Measurements from ENCODE around the gene TMEM63C. TPM values are rescaled to one million over a fixed set of nuclear protein-coding genes. Genes with fewer than 3 reads are reported as not detected.

TMEM63C gene
- total RNA-seq, 1 experiment from 2014 or later, result 5.4 TPM

GRCh38 chr14:77177702-77178101 lies 3.9 kb upstream of the TMEM63C start:
- Histone ChIP-seq H3K4me3 (ENCODE audit: low read length) (no peak overlapping the region), H2AFZ (ENCODE audit: low read length) (no peak overlapping the region), H3K79me2 (ENCODE audit: low read length) (0 out of 2 replicates have a peak, but pooled peaks cover under 1% of the 10 kb centered on the region), H3K9me2 (replicated peaks; ENCODE audit: low read length) (no peaks in the 10 kb centered on the region), H3K9me3 (ENCODE audit: low read length) (no peaks in the 10 kb centered on the region), H3K9ac (ENCODE audit: low read length) (no peak overlapping the region), H3K27me3 (ENCODE audit: low read length) (no peaks in the 10 kb centered on the region), H3K4me1 (ENCODE audit: insufficient read depth, low read length) (peaks cover 17% of the 10 kb centered on the region), H3K27ac (ENCODE audit: low read length) (no peak overlapping the region), H3K36me3 (ENCODE audit: low read depth, low read length) (no peaks in the 10 kb centered on the region), H3K4me2 (ENCODE audit: low read length) (no peak overlapping the region), H4K20me1 (ENCODE audit: low read length) (no peaks in the 10 kb centered on the region), H3F3A (ENCODE audit: low read length, unreplicated experiment) (no peaks in the 10 kb centered on the region)
- TF ChIP-seq EZH2phosphoT487 (IDR thresholded peaks at IDR 0.05; ENCODE audit: borderline replicate concordance, low read length) (no peak), CTCF (conservative IDR thresholded peaks at IDR 0.05; ENCODE audit: low read depth, low read length) (no peak), EZH2 (IDR thresholded peaks at IDR 0.05; ENCODE audit: low read length, unreplicated experiment) (no peak)
- BruUV-seq (replicated peaks), result no TSS peak
- DNase-seq (no peak), ATAC-seq (no peak)
- ChIA-PET CTCF (no interaction called here), POLR2A (ENCODE audit: unreplicated experiment) (no interaction called here)
- intact Hi-C loops (cut with micrococcal nuclease), result no loop called here

DNA sequence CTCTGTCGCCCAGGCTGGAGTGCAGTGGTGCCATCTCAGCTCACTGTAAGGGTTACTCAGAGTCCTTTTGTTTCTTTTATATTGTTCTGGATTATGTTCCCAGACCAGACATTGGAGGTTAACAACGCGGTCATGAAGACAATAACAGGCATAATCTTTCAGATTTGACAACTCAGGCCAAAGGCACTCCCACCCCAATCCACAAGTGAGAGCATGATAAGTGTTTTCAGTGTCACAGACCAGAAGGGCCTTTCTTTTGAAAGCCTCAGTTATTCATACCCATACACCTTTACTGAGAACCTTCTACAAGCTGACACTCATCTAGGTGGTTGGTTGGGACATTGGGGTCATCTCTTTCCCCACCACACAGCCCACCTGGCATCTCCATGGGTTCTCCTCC lies 2.9 kb upstream of the TMEM63C start:
- H3K27ac ChIP-seq (ENCODE audit: low read length), result no peak overlapping the region
- H2AFZ ChIP-seq (ENCODE audit: low read length), result no peak overlapping the region
- H3K9ac ChIP-seq (ENCODE audit: low read length), result no peak overlapping the region
- intact Hi-C loops (cut with micrococcal nuclease), result no loop called here
- H3K4me2 ChIP-seq (ENCODE audit: low read length), result no peak overlapping the region
- H3K27me3 ChIP-seq (ENCODE audit: low read length), result no peaks in the 10 kb centered on the region
- ATAC-seq, result no peak
- H3K4me3 ChIP-seq (ENCODE audit: low read length), result no peak overlapping the region
- H3K79me2 ChIP-seq (ENCODE audit: low read length), result 0 out of 2 replicates have a peak, but pooled peaks cover 3% of the 10 kb centered on the region
- H3K36me3 ChIP-seq (ENCODE audit: low read depth, low read length), result no peaks in the 10 kb centered on the region
- ChIA-PET CTCF (no interaction called here), POLR2A (ENCODE audit: unreplicated experiment) (no interaction called here)
- no peaks in the 10 kb centered on the region for H3K9me2 ChIP-seq (replicated peaks; ENCODE audit: low read length)
- DNase-seq, result no peak
- H3K9me3 ChIP-seq (ENCODE audit: low read length), result no peaks in the 10 kb centered on the region
- H4K20me1 ChIP-seq (ENCODE audit: low read length), result no peaks in the 10 kb centered on the region
- no TSS peak for BruUV-seq (replicated peaks)
- H3F3A ChIP-seq (ENCODE audit: low read length, unreplicated experiment), result no peaks in the 10 kb centered on the region
- peaks cover 17% of the 10 kb centered on the region for H3K4me1 ChIP-seq (ENCODE audit: insufficient read depth, low read length)
- TF ChIP-seq EZH2phosphoT487 (IDR thresholded peaks at IDR 0.05; ENCODE audit: borderline replicate concordance, low read length) (no peak), CTCF (conservative IDR thresholded peaks at IDR 0.05; ENCODE audit: low read depth, low read length) (no peak)

DNA sequence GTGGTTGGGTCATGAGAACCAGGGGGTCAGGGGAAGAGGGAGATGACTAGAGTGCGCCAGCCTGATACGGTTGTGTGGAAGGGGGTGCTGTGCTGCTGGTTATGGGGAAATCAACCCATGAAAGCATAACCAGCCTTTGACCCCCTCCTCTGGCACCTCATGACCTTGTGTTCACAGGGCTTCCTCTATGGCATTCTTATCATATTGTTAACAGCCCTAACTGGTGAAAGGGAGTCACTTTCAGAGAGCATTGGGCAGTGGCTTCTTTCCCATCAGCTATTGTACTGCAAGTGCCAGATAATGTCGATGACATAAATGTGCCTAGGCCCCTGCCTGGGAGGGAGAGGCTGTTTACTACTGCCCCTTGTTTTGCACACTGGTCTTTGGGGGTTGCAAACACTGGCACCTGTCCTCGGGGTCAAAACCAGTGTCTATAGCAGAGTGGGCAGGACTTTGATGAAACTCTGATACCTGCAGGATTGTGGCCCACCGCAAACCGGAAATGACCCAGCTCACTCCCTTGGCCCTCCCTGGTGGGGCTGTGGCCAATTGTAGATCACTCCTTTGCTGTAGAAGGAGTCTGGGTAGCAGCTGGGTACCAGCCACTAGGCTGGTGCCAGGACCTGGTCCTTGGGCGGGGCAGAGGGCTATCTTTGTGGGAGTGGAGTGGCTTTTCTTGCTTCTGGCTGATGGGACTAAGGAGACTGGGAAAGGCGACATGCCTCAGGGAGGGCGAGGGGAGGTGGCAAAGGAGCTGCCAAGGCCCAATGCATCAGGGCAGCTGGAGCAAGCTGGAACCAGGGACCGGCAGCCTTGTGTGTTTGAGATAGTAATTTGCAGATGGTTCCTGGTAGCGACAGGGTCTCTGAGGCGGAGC lies 634 bp upstream of the TMEM63C start:
- BruUV-seq (replicated peaks), result no TSS peak
- DNase-seq (no peak), ATAC-seq (no peak; the same call in 1 of the 2 replicates)
- H3K27ac ChIP-seq (ENCODE audit: low read length), result no peak overlapping the region
- H3K79me2 ChIP-seq (ENCODE audit: low read length), result 0 out of 2 replicates have a peak, but pooled peaks cover 3% of the 10 kb centered on the region
- H4K20me1 ChIP-seq (ENCODE audit: low read length), result no peaks in the 10 kb centered on the region
- peak overlapping the region; percentile 98 for H2AFZ ChIP-seq (ENCODE audit: low read length)
- peaks cover 24% of the 10 kb centered on the region for H3K4me1 ChIP-seq (ENCODE audit: insufficient read depth, low read length)
- H3F3A ChIP-seq (ENCODE audit: low read length, unreplicated experiment), result no peaks in the 10 kb centered on the region
- TF ChIP-seq CTCF (conservative IDR thresholded peaks at IDR 0.05; ENCODE audit: low read depth, low read length), result no peak
- TF ChIP-seq EZH2 (IDR thresholded peaks at IDR 0.05; ENCODE audit: low read length, unreplicated experiment), result no peak
- TF ChIP-seq EZH2phosphoT487 (IDR thresholded peaks at IDR 0.05; ENCODE audit: borderline replicate concordance, low read length), result no peak
- H3K4me2 ChIP-seq (ENCODE audit: low read length), result peak overlapping the region; percentile 97
- CTCF ChIA-PET, result interaction anchor here (0.8 kb wide), 1 partner anchor 133 kb away, joined by 3 read pairs; no protein-coding TSS in a partner anchor
- no peaks in the 10 kb centered on the region for H3K9me3 ChIP-seq (ENCODE audit: low read length)
- POLR2A ChIA-PET (ENCODE audit: unreplicated experiment), result interaction anchor here (0.6 kb wide), 1 partner anchor 82 kb away, joined by 3 read pairs; no protein-coding TSS in a partner anchor
- H3K4me3 ChIP-seq (ENCODE audit: low read length), result peak overlapping the region; percentile 85
- intact Hi-C loops (cut with micrococcal nuclease), result no loop called here
- H3K9me2 ChIP-seq (replicated peaks; ENCODE audit: low read length), result no peaks in the 10 kb centered on the region
- no peaks in the 10 kb centered on the region for H3K36me3 ChIP-seq (ENCODE audit: low read depth, low read length)
- H3K27me3 ChIP-seq (ENCODE audit: low read length), result no peaks in the 10 kb centered on the region
- no peak overlapping the region for H3K9ac ChIP-seq (ENCODE audit: low read length)

Data from PC-3 (cell line).